Myocyte (in vitro differentiated cells): ENCODE measurements around the gene RBCK1. TPM values are rescaled to one million over a fixed set of nuclear protein-coding genes. Genes with fewer than 3 reads are reported as not detected.
"Not testable (repeated sequence)": the region's sequence is repeated elsewhere in the genome, so short reads cannot be mapped to it uniquely, and the experiment has no call there.

Experiments used
- DNase-seq: peaks from one replicate; pipeline ENCODE4 v3.0.0-alpha.2; 2012; ENCODE audit warnings: low read depth
- total RNA-seq: library from RNA; depleted of rRNA; stranded (reverse); fragments of >200 nt; gene quantifications from 2 replicates; pipeline ENCODE4 v1.2.3, GENCODE V29; 2014

The RBCK1 gene
- total RNA-seq, 1 donor from 2014 or later, result 85.1 TPM

DNA sequence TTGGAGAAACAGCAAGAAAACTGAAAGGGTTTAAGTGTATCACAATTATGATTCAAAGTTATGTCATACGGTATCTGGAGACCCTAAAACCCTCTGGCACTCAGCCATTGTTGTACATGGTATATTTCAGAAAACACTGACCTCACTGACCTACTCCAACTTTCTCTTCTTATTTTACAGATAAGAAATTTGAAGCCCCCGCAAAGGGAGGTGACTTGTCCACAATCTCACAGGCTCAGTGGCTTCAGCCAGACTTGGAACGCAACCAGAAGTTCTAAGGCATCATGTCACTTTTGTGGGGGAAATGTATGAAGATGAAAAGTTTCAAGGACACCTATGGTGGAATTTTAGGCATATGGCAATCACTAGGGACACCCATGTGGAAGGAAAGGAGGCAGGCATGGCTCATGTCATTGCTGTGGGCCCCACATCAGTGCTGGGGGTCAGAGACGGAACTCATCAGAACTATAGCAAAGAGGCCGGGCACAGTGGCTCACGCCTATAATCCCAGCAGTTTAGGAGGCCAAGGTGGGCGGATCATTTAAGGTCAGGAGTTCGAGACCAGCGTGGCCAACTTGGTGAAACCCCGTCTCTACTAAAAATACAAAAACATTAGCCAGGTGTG lies 32.7 kb upstream of the RBCK1 start:
- DNase-seq, result no peak

GRCh38 chr20:376089-376488 lies 32.0 kb upstream of the RBCK1 start:
- no peak for DNase-seq

GRCh38 chr20:376750-377149 lies 31.3 kb upstream of the RBCK1 start:
- DNase-seq, result peak; percentile 73

DNA sequence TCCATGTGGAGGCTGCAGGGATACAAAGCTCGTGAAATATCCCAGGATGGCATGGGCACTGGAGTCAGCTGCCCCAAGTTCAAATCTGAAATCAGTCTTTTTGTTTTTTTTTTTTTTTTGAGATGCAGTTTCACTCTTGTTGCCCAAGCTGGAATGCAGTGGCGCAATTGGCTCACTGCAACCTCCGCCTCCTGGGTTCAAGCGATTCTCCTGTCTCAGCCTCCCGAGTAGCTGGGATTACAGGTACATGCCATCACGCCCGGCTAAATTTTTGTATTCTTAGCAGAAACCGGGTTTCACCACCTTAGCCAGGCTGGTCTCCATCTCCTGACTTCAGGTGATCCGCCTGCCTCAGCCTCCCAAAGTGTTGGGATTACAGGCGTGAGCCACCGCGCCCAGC lies 30.5 kb upstream of the RBCK1 start:
- DNase-seq, result not testable (repeated sequence)

GRCh38 chr20:378961-379336 lies 29.1 kb upstream of the RBCK1 start:
- DNase-seq, result no peak

GRCh38 chr20:380763-381580 lies 27.1 kb upstream of the RBCK1 start:
- DNase-seq, result no peak

DNA sequence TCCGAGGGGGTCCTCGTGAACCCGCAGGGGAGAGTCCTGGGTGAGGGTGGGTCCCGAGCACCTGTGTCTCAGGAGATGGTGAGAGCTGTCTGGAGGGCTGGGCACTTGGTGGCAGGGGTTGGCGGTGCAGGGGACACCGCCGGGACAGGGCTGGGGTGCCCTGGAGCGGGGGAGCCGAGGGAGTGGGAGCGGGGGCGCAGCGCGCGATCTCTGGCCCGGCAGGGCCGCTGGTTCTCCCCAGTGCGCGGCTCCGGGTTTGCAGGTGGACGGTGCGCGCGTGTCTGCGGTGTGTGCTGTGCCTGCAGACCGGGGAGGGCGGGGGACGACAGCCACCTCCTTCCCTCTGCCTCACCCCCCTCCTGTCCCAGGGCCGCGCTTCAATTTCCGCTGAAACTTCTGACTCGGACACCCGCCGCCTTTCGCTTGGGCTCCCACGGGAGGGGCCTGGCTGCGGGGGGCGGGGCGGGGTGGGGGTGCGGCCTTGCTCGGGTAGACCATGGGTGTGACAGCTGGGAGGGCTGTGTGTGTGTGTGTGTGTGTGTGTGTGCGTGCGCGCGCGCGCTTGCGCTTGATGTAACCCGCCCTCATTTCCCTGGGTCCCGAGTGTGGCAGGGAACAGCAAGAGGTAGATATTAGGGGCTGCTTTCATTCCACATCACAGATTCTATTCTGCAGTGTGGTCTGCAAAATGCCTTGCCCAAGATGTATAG lies 26.4 kb upstream of the RBCK1 start:
- peak; percentile 53 for DNase-seq

DNA sequence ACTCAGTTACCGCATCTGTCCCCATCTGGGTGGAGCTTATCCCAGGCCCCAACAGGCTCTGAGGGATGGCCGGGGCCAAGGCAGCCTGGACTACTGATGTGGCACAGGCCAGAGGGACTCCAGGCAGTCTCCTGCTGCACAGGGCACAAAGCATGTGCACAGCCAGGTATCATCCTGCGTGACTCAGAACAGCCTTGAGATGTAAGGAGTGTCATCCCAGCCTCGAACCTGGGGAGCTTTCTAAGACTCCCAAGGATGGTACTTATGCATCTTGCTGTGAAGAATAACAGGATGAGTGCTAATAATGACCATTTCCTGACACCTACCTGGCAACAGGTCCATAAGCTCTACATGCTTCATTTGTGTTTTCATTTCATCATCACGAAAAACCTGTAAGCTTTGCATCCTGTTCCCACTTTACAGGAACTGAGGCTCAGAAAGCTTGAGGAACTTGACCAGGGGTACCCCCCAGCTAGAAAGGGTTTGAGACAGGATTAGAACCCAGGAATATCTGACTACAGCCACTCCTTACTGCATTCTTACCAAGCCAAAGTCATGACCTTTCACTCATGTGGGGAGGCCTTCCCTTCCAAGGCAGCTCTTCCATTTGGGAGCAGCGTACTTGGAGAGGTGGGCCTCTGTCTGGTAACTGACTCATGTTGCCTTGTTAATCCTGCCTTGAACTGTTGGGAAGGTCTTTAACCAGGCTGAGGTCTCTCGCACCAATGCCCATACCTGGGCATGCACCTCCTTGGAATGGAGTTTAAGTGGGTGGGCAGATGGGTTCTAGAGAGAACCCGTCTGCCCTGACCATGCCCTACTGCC lies 25.6 kb upstream of the RBCK1 start:
- DNase-seq, result no peak

DNA sequence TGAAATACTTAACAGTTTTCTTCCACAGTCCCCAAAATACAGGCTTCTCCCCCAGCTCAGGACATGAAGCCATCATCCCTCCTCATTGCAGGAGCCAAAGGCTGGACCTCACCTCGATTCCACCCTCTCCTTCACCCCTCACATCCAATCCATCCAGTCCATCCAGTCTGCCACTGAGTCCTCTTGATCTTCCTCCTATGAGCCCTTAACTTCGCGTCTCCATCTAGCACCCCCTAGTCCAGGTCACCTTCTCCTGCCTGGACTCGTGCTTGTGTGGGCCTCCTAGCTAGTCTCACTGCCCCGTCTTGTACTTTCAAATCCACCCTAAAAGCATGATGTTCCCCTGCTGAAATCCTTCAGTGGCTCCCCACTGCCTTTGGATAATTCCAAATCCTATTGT lies 24.2 kb upstream of the RBCK1 start:
- no peak for DNase-seq

- no peak for DNase-seq
These were observed 23.4 kb upstream of the RBCK1 start for GRCh38 chr20:384723-385122.

- no peak for DNase-seq
These were observed 22.7 kb upstream of the RBCK1 start for GRCh38 chr20:385448-385847.

- not testable (repeated sequence) for DNase-seq
These were observed 21.5 kb upstream of the RBCK1 start for GRCh38 chr20:386634-387033.

DNA sequence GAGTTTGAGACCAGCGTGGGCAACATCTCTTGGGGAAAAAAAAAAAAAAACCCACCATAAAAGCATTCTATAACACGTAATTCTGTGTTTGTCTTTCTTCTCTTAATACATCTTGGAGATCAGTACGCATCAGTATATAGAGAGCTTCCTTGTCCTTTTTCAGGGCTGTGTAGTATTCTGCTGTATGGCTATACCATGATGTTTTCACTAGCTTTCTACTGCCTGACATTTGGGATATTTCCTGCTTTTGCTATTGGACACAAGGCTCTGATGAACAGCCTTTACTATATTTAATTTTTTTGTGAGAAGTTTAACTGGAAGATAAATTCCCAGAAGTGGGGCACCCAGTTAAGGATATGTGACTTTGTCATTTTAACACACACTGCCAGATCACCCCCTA lies 20.6 kb upstream of the RBCK1 start:
- DNase-seq, result no peak

GRCh38 chr20:388034-388994 lies 19.8 kb upstream of the RBCK1 start:
- DNase-seq, result no peak

DNA sequence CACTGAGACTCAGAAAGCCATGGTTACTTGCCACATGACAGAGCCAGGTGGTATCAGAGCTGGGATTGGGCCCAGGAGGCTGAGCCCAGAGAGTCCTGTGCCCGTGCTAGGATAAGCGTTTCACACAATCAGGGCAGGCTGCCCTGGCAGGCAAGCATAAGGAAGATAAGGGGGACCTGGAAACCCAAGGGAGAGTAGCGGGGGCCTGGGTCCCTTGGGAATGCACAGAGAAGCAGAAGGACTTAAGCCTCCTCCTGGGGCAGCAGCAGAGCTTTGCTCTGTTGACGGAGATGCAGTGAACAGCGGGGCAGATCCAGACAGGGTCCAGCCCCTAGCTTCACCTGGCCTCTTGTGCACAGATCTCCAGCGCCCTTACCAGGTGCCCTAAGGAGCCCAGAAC lies 18.9 kb upstream of the RBCK1 start:
- DNase-seq, result no peak

DNA sequence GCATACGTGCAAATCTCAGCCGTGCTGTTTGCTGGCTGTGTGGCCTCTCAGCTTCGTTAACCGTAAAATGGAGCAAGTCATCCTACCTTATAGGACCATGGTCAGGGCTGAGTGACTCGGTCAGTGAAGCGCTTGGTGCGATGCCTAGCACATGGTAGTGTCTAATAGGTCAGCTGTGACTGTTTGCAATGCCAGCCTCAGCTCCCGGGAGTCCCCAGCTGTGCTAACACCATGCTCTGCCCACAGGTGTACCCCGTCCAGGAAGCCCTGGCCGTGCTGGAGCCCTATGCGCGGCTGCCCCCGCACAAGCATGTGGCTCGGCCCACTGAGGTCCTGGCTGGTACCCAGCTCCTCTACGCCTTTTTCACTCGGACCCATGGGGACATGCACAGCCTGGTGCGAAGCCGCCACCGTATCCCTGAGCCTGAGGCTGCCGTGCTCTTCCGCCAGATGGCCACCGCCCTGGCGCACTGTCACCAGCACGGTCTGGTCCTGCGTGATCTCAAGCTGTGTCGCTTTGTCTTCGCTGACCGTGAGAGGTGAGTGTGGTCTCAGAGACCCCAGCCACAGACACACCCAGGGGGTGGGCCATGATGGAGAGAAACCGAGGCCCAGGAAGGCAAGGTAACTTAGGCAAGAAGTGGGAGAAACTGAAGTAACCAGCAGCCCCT lies 16.9 kb upstream of the RBCK1 start:
- no peak for DNase-seq

GRCh38 chr20:393296-393695 lies 14.8 kb upstream of the RBCK1 start:
- not testable (repeated sequence) for DNase-seq

DNA sequence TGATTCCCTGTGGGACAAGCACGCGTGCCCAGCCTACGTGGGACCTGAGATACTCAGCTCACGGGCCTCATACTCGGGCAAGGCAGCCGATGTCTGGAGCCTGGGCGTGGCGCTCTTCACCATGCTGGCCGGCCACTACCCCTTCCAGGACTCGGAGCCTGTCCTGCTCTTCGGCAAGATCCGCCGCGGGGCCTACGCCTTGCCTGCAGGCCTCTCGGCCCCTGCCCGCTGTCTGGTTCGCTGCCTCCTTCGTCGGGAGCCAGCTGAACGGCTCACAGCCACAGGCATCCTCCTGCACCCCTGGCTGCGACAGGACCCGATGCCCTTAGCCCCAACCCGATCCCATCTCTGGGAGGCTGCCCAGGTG lies 11.9 kb upstream of the RBCK1 start:
- no peak for DNase-seq

GRCh38 chr20:396619-397431 lies 11.3 kb upstream of the RBCK1 start:
- DNase-seq, result no peak
